Muscle of leg (tissue), 11 donors: ENCODE results near the gene ARSB. TPM values are rescaled to one million over a fixed set of nuclear protein-coding genes. Genes with fewer than 3 reads are reported as not detected.
A peak's percentile ranks its signal among the peaks of the same experiment; 100 is the strongest.

ENCODE experiments used
- DNase-seq: peaks from one replicate; pipeline ENCODE4 v3.0.0; 2013
- H3K27ac ChIP-seq: one replicate; pipeline ENCODE4 v1.5.1; 2013; ENCODE audit warnings: mild to moderate bottlenecking, low read length, control low read depth
- H3K27me3 ChIP-seq: one replicate; pipeline ENCODE4 v1.6.1; 2013; ENCODE audit warnings: low read length; ENCODE audit not compliant: control insufficient read depth, insufficient read depth
- H3K36me3 ChIP-seq: one replicate; pipeline ENCODE4 v1.6.1; 2013; ENCODE audit warnings: low read length; ENCODE audit not compliant: control insufficient read depth, insufficient read depth
- H3K4me1 ChIP-seq: one replicate; pipeline ENCODE4 v1.6.1; 2013; ENCODE audit warnings: low read length; ENCODE audit not compliant: control insufficient read depth, insufficient read depth
- H3K4me3 ChIP-seq: one replicate; pipeline ENCODE4 v1.5.1; 2013; ENCODE audit warnings: low read length, control low read depth
- H3K9me3 ChIP-seq: replicated peaks from 2 replicates; pipeline ENCODE4 v1.6.1; 2013; ENCODE audit warnings: low read depth, low read length; ENCODE audit not compliant: control insufficient read depth
- WGBS: methylation state at CpG from one replicate; pipeline ENCODE4 v1.1.5; 2013; ENCODE audit warnings: missing lambda C conversion rate; ENCODE audit not compliant: insufficient coverage; 5-methylcytosine and 5-hydroxymethylcytosine counted together
- polyA plus RNA-seq, 8 donors: library from polyadenylated mRNA; unstranded; fragments of 120-200 nt; gene quantifications; one replicate each; pipeline versions ENCODE4 v1.2.1 to v1.2.3, GENCODE V29; 2013; ENCODE audit warnings: inconsistent platforms in 1 of 8, low replicate concordance in 1 of 8; ENCODE audit not compliant: insufficient read length in 8 of 8, insufficient read depth in 1 of 8
- total RNA-seq: library from RNA; stranded (reverse); fragments of 120-200 nt; gene quantifications from one replicate; pipeline ENCODE4 v1.2.4, GENCODE V29; 2013

Gene ARSB
- total and polyA plus RNA-seq, 9 donors, result 15.2 to 27.6 (median 21.2) TPM

- Histone ChIP-seq H3K36me3 (no peaks in the 10 kb centered on the region), H3K4me1 (peaks cover 7% of the 10 kb centered on the region), H3K27ac (no peak overlapping the region), H3K27me3 (no peaks in the 10 kb centered on the region), H3K9me3 (no peaks in the 10 kb centered on the region), H3K4me3 (no peak overlapping the region)
- peak; percentile 62 for DNase-seq
- 70% methylated on average over 4 of the region's 11 CpGs for WGBS
These were observed 193.5 kb downstream of the ARSB start for GRCh38 chr5:78791501-78792100.

- H3K36me3 ChIP-seq, result no peaks in the 10 kb centered on the region
- no peak overlapping the region for H3K27ac ChIP-seq
- WGBS, result 58% methylated on average over 4 of the region's 7 CpGs
- H3K4me1 ChIP-seq, result peaks cover 3% of the 10 kb centered on the region
- H3K4me3 ChIP-seq, result no peak overlapping the region
- no peaks in the 10 kb centered on the region for H3K9me3 ChIP-seq
- H3K27me3 ChIP-seq, result no peaks in the 10 kb centered on the region
- peak; percentile 63 for DNase-seq
These were observed 197.3 kb downstream of the ARSB start for GRCh38 chr5:78787783-78788182.

GRCh38 chr5:78785454-78785853 is 199.7 kb downstream of the ARSB start:
- Histone ChIP-seq H3K4me1 (peaks cover 7% of the 10 kb centered on the region), H3K27me3 (no peaks in the 10 kb centered on the region), H3K9me3 (no peaks in the 10 kb centered on the region), H3K27ac (no peak overlapping the region), H3K36me3 (no peaks in the 10 kb centered on the region), H3K4me3 (no peak overlapping the region)
- no peak for DNase-seq
- no CpG with 5 or more reads among the region's 1 CpG for WGBS

GRCh38 chr5:78783434-78784130 is 201.5 kb downstream of the ARSB start:
- H3K27ac ChIP-seq, result no peak overlapping the region
- H3K4me3 ChIP-seq, result no peak overlapping the region
- H3K9me3 ChIP-seq, result no peaks in the 10 kb centered on the region
- no CpG with 5 or more reads among the region's 2 CpGs for WGBS
- no peak for DNase-seq
- H3K36me3 ChIP-seq, result peaks cover 3% of the 10 kb centered on the region
- H3K4me1 ChIP-seq, result peaks cover 12% of the 10 kb centered on the region
- H3K27me3 ChIP-seq, result no peaks in the 10 kb centered on the region

GRCh38 chr5:78782728-78783127 is 202.4 kb downstream of the ARSB start:
- peaks cover 3% of the 10 kb centered on the region for H3K36me3 ChIP-seq
- WGBS, result no CpG with 5 or more reads among the region's 1 CpG
- H3K9me3 ChIP-seq, result no peaks in the 10 kb centered on the region
- H3K4me1 ChIP-seq, result peaks cover 13% of the 10 kb centered on the region
- H3K27ac ChIP-seq, result no peak overlapping the region
- DNase-seq, result no peak
- no peak overlapping the region for H3K4me3 ChIP-seq
- H3K27me3 ChIP-seq, result no peaks in the 10 kb centered on the region

GRCh38 chr5:78781611-78782286 is 203.4 kb downstream of the ARSB start:
- peak; percentile 64 for DNase-seq
- Histone ChIP-seq H3K4me1 (peaks cover 12% of the 10 kb centered on the region), H3K36me3 (peaks cover 3% of the 10 kb centered on the region), H3K4me3 (no peak overlapping the region), H3K27ac (peak overlapping the region; percentile 40), H3K9me3 (no peaks in the 10 kb centered on the region), H3K27me3 (no peaks in the 10 kb centered on the region)
- 57% methylated on average over 4 of the region's 7 CpGs for WGBS

- peaks cover 12% of the 10 kb centered on the region for H3K4me1 ChIP-seq
- no peaks in the 10 kb centered on the region for H3K27me3 ChIP-seq
- peaks cover 3% of the 10 kb centered on the region for H3K36me3 ChIP-seq
- DNase-seq, result peak; percentile 36
- no peak overlapping the region for H3K4me3 ChIP-seq
- 80% methylated on average over 3 of the region's 12 CpGs for WGBS
- H3K27ac ChIP-seq, result no peak overlapping the region
- H3K9me3 ChIP-seq, result no peaks in the 10 kb centered on the region
These were observed 205.1 kb downstream of the ARSB start for GRCh38 chr5:78779771-78780616.

- no peak for DNase-seq
- Histone ChIP-seq H3K27me3 (no peaks in the 10 kb centered on the region), H3K36me3 (peaks cover 3% of the 10 kb centered on the region), H3K27ac (no peak overlapping the region), H3K4me1 (peaks cover 12% of the 10 kb centered on the region), H3K9me3 (no peaks in the 10 kb centered on the region), H3K4me3 (no peak overlapping the region)
- 100% methylated on average over 2 of the region's 4 CpGs for WGBS
These were observed 205.8 kb downstream of the ARSB start for GRCh38 chr5:78779262-78779661.

- no peak overlapping the region for H3K4me3 ChIP-seq
- no peaks in the 10 kb centered on the region for H3K9me3 ChIP-seq
- H3K27me3 ChIP-seq, result no peaks in the 10 kb centered on the region
- H3K27ac ChIP-seq, result no peak overlapping the region
- DNase-seq, result peak; percentile 30
- 100% methylated on average over 1 of the region's 1 CpG for WGBS
- peaks cover 3% of the 10 kb centered on the region for H3K36me3 ChIP-seq
- H3K4me1 ChIP-seq, result peaks cover 12% of the 10 kb centered on the region
These were observed 206.6 kb downstream of the ARSB start for GRCh38 chr5:78778538-78778937.

GRCh38 chr5:78777901-78778300 is 207.2 kb downstream of the ARSB start:
- Histone ChIP-seq H3K4me1 (peaks cover 12% of the 10 kb centered on the region), H3K9me3 (no peaks in the 10 kb centered on the region), H3K27ac (no peak overlapping the region), H3K27me3 (no peaks in the 10 kb centered on the region), H3K4me3 (no peak overlapping the region), H3K36me3 (peaks cover 3% of the 10 kb centered on the region)
- WGBS, result 97% methylated on average over 3 of the region's 5 CpGs
- DNase-seq, result no peak
